GM19328 (cell line): Measurements from ENCODE around the gene PITPNC1.

Source experiments
- ATAC-seq: cut with Tn5 transposase; IDR thresholded peaks from one replicate; pipeline ENCODE4 v1.9.1; 2021; ENCODE audit warnings: mild to moderate bottlenecking, moderate library complexity; ENCODE audit not compliant: unreplicated experiment

PITPNC1 gene

GRCh38 chr17:67531291-67531690 lies 154.2 kb downstream of the PITPNC1 start:
- no peak for ATAC-seq

- ATAC-seq: no peak
These were observed 155.3 kb downstream of the PITPNC1 start for GRCh38 chr17:67532326-67532871.

GRCh38 chr17:67534941-67535340 lies 157.9 kb downstream of the PITPNC1 start:
- no peak for ATAC-seq

GRCh38 chr17:67542219-67543114 lies 165.4 kb downstream of the PITPNC1 start:
- no peak for ATAC-seq

- ATAC-seq: no peak
These were observed 167.4 kb downstream of the PITPNC1 start for GRCh38 chr17:67544364-67544955.

GRCh38 chr17:67546578-67547527 lies 169.8 kb downstream of the PITPNC1 start:
- peak; percentile 86 for ATAC-seq

GRCh38 chr17:67548693-67549092 lies 171.6 kb downstream of the PITPNC1 start:
- no peak for ATAC-seq

GRCh38 chr17:67549820-67550219 lies 172.7 kb downstream of the PITPNC1 start:
- ATAC-seq: no peak

- ATAC-seq: no peak
These were observed 177.6 kb downstream of the PITPNC1 start for GRCh38 chr17:67554634-67555033.

- ATAC-seq: no peak
These were observed 178.8 kb downstream of the PITPNC1 start for GRCh38 chr17:67555855-67556254.

- no peak for ATAC-seq
These were observed 180.2 kb downstream of the PITPNC1 start for GRCh38 chr17:67557052-67557845.

GRCh38 chr17:67557921-67558320 lies 180.8 kb downstream of the PITPNC1 start:
- ATAC-seq: no peak

- ATAC-seq: no peak
These were observed 181.8 kb downstream of the PITPNC1 start for GRCh38 chr17:67558740-67559380.

GRCh38 chr17:67559381-67559966 lies 182.4 kb downstream of the PITPNC1 start:
- ATAC-seq: no peak

GRCh38 chr17:67562005-67562404 lies 184.9 kb downstream of the PITPNC1 start:
- ATAC-seq: no peak

- no peak for ATAC-seq
These were observed 186.7 kb downstream of the PITPNC1 start for GRCh38 chr17:67563692-67564228.

- no peak for ATAC-seq
These were observed 188.0 kb downstream of the PITPNC1 start for GRCh38 chr17:67565068-67565467.

- ATAC-seq: no peak
These were observed 189.6 kb downstream of the PITPNC1 start for GRCh38 chr17:67566656-67567055.

- ATAC-seq: no peak
These were observed 192.0 kb downstream of the PITPNC1 start for GRCh38 chr17:67569015-67569451.
